HG03432 (cell line): ENCODE data around the gene CA7.

Source experiments
- ATAC-seq: cut with Tn5 transposase; IDR thresholded peaks from one replicate; pipeline ENCODE4 v1.9.1; 2021; ENCODE audit warnings: mild to moderate bottlenecking, moderate library complexity; ENCODE audit not compliant: unreplicated experiment

CA7 gene

DNA sequence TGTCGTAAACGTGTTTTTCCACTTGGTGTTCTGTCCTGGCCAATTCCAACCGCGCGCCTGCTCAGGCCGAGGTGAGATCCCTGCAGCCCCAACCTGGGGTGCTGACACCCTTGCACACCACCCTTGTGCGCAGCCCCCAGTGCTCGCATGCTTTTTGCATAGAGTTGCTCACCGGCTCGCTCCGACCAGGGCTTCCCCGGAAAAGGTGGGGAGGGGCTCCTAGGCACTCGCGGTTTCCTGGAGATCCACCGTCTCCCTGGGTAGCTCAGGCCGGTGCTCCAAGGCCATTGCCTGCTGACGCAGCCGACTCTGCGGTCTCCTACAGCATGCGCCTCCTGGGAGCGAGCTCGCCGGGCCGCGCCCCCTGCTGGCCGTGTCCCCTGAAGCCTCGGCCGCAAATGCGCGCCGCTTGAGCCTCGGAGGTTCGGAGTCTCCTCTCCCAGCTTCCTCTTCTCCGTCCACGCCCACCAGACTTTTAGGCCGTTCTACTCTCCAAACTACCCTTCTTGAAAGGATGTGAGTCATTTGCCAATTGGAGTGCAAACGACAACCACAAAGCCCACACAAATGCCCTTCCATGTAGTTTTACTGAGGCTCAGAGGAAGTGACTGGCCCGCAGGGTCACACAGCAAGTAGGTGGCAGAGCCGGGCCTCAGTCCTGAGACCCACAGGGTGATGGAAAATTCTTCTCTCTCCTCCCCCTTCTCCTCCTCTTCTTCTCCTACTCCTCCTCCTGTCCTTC is 28.9 kb downstream of the CA7 start:
- peak; percentile 88 for ATAC-seq

DNA sequence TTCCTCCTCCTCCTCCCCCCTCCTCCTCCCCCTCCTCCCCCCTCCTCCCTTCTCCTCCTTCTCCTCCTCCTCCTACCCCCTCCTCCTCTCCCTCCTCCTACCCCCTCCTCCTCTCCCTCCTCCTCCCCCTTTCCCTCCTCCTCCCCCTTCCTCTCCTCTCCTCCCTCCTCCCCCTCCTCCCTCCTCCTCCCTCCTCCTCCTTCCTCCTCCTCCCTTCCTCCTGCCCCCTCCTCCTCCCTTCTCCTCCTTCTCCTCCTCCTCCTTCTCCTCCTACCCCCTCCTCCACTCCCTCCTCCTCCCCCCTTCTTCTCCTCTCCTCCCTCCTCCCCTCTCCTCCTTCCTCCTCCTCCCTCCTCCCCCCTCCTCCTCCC is 29.5 kb downstream of the CA7 start:
- ATAC-seq, result no peak

DNA sequence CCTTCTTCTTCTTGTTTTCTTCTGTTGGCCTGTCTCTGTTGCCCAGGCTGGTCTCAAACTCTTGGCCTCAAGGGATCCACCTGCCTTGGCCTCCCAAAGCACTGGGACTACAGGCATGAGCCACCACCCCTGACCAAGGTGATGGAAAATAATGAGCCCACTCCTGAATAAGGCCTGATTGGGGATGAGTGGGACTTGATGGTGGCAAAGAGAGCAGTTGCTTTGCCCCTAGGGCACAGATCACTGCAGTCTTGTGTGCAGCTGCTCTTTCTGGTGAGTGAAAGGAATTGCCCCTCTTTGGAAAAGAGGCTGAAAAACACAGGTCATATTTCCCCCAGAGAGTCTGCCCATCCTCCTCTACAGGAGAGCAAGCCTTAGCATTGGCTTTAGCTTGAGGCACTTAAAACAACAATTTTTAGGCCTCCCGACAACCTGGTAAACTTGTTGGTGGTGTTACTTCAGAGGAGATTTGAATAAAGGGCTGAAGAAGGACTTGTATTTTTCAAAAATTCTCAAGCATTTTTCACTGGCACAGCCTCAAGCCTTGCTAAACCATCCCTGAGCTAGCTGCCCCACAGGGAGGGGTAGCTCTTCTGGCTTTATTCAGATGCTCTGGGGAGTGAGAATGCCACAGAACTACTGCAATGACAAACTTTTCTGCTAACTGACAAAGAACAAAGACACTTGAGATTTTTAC is 30.0 kb downstream of the CA7 start:
- no peak for ATAC-seq

DNA sequence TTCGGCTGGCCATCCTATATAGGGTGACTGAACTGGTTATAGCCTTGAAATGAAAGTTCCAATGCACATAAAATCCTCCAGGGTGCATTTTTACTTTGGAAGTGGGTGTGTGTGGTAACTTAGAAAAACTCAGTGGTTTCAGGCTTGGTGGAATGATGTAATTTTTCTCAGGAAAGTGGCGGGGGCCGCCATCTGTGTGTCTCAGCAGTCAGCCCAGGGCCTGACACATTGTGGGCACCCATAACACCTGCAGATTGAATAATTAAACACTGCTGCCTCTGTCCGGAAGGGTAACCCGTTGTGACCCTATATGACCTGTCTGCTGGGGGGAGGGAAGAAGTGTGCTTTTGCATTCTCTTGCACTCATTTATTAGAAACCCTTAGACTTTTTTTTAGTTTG is 33.9 kb downstream of the CA7 start:
- ATAC-seq, result peak; percentile 30

DNA sequence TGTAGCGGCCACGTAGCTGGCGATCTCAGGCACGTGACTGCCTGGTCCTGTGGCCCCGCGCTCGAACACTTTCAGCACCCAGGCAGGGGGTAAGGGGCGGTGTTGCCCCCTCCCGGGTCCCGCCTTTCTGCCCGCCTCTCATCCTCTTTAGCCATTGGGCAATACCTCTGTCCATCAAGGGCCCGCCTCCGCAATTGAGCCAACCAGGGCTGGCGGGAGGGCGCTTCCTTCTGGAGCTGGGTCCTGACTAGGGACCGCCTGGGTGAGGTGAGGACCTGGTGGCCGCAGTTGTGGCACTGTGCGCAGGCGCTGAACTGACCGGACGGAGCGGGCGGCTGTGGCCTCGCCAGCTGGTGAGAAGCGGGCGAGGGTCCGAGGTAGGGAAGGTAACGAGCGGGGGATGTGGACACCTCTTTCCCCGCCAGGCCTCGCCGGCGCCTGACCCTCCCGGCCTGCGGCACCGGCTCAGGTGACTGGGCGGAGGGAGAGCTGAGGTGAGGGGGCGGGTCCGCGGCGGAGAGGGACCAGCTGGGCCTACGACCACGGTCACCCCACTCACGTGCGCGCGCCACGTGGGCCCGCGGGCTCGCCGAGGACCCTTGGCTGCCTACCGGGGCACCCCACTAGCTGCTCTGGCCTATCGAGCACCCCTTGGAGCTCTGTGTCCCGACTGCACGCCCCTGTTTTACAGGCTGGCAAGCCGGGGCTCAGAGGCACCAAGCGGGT is 36.2 kb downstream of the CA7 start, which contains the start of gene PDP2:
Gene PDP2 (plus strand): TSS at position 228 of the 726 bp plus-strand sequence. CDS start 3,770 bp downstream, outside the sequence.
- peak; percentile 95 for ATAC-seq

DNA sequence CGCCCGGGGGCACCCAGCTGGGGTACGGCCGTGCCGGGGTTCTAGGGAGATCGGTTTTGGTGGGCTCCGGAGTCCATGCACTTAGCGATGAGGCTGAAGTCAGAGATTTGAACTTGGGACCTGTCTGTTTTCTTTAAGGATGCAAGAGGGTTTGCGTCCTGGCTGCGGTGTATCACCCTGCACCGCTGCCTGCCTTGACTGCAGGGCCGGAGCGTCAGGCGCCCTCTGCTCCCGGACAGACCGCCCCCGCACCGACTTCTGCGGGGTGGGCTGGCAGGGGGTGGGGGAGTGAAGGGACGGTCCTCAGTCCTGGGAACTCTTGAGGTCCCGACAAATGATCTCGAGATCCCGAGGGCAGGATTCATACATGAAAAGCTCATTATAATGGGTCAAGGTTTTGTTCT is 36.8 kb downstream of the CA7 start:
- ATAC-seq, result peak; percentile 1

DNA sequence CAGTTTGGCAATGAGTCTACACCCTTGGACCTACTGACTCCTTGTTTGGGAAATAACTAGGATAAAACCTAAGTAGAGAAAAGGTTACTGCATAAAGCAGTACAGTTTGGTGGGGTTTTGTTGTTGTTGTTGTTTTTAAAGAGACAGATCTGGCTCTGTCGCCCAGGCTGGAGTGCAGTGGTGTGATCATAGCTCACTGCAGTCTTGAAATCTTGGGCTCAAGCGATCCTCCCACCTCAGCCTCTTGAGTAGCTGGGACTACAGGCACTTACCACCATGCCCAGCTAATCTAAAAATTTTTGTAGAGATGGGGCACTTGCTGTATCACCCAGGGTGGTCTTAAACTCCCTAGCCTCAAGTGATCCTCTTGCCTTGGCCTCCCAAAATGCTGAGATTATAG is 37.3 kb downstream of the CA7 start:
- no peak for ATAC-seq

DNA sequence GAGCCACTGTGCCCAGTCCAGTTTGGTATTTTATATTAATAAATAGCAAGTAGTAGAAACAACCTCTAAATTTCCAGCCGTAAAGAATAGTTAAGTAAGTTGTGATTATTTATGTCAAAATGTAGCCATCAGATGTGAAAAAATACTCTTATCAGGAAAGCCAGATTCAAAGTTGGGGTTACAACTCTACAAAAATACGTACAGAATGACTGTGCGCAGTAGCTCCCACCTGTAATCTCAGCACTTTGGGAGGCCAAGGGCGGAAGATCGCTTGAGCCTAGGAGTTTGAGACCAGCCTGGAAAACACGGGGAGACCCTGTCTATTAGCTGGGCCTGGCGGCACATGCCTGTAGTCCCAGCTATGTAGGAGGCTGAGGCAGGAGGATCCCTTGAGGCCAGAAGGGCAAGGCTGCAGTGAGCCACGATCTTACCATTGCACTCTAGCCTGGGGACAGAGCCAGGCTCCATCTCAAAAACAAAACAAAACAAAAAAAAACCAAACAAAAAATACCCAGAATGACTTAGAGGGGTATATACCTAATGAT is 37.8 kb downstream of the CA7 start:
- no peak for ATAC-seq

DNA sequence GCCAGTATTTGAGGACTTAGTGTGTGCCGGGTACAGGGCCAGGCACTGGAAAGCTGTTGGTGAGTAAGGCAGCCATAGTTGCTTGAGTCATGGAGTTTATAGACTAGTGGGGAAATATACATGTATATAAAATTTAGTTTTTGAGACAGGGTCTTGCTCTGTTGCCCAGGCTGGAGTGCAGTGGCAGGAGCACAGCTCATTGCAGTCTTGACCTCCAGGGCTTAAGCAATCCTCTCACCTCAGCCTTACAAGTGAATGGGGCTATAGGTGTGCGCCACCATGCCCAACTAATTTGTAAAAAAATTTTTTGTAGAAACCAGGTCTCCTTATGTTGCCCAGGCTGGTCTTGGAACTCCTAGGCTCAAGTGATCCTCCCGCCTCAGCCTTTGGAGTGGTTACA is 38.5 kb downstream of the CA7 start:
- ATAC-seq, result no peak

DNA sequence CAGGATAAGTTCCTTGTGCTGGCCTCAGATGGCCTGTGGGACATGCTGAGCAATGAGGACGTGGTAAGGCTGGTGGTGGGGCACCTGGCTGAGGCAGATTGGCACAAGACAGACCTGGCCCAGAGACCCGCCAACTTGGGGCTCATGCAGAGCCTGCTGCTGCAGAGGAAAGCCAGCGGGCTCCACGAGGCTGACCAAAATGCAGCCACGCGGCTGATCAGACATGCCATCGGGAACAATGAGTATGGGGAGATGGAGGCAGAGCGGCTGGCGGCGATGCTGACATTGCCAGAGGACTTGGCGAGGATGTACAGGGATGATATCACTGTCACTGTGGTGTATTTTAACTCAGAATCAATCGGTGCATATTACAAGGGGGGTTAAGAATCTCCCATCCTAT is 41.3 kb downstream of the CA7 start:
- ATAC-seq, result no peak

DNA sequence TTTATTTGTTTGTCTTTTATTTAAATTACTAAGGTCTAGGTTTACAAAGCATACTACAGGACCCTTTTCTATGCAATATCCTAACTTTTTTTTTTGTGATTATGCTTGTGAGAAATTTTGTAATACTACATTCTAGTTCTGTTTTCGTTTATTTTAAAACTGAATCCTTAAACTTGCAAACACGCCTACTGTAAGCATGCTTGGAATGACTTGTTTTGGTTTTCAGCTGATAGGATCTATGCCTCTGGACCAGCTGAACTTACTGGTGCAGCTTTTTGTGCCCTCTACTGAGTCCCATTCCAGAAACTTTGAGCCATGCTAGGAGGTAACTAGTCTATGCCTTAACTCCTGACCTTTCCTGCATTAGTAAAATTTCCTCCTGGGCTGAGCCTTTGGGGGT is 42.1 kb downstream of the CA7 start:
- ATAC-seq, result no peak

DNA sequence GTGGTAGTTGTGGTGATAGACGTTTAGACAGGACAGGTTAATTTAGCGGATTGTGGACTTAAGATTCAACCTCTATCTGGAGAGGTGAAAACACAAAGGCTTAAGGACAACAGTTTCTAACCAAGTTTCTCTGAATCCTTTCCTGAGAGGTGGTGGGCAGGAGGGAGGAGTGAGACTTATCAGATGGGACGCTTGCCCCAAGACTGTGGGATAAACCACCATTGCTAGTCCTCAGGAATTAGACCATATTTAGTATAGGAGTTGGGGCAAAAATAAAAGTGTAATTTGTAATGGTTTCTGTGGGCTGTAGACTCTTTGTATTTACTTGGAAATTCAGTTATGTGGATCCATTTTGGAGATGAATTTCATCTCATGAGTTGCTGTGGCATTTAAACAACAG is 42.7 kb downstream of the CA7 start:
- ATAC-seq, result no peak

DNA sequence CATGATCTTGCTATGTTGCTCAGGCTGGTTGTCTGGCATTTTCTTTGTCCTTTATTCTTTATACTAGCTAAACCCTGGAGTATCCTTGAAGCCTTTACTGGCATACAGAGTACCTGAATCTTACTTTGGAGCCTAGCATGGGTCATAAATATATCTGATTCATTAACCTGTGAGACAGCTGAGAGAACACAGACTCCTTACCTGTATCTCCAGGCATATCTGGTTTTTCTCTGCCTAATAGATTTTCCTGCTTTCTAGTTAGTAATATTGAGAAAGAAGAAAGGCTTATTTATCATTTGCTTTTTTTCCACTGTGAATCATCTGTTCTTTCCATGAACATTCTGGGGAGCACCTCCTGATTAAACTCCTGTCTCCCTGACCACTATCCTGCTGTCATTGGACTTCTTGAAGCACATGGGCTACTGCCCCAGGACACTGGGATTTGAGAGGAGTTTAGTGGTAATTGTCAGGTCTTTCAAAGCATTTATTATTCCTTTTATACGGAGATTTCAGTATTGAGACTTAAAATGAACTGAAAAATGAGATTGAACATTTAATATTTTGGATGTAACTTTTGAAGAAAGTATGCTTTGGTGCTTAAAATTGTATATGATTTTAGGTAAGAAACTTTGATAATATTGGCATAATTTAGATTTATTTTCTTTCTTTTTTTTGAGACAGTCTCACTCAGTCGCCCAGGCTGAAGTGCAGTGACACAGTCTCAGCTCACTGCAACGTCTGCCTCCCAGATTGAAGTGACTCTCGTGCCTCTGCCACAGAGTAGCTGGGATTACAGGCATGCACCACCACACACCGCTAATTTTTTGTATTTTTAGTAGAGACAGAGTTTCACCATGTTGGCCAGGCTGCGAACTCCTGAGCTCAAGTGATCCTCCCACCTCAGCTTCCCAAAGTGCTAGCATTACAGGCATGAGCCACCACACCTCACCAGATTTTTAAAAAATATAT is 44.7 kb downstream of the CA7 start:
- no peak for ATAC-seq

DNA sequence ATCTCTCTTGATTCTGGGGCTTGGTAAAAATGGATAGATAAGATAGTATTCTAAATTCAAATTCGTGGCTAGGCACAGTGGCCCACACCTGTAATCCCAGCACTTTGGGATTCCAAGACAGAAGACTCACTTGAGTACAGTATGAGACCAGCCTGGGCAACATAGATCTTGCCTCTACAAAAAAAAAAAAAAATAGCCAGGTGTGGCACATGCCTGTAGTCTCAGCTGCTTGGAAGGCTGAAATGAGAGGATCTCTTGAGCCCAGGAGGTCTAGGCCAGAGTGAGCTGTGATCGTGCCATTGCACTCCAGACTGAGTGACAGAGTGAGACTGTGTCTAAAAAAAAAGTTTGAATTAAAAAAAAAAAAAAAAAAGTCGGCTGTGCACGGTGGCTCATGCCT is 45.4 kb downstream of the CA7 start:
- no peak for ATAC-seq

DNA sequence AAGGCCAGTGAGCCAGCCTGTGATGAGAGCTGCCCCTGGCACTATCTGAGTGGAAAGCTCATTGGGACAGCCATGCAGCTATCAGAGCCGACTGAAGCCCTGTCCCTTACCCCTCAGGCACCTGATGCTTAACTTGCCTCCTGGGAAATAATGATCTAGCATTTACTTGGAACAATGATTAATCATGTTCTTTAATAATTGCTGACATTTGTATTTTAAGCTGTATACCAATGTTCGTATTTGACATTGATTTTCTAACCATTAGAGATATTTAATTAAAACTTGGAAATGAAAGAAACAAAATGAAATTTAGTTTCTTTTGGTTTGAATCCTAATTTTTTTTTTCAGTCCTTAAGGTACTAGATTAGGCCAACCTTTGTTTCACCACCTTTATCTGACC is 46.6 kb downstream of the CA7 start:
- ATAC-seq, result no peak

DNA sequence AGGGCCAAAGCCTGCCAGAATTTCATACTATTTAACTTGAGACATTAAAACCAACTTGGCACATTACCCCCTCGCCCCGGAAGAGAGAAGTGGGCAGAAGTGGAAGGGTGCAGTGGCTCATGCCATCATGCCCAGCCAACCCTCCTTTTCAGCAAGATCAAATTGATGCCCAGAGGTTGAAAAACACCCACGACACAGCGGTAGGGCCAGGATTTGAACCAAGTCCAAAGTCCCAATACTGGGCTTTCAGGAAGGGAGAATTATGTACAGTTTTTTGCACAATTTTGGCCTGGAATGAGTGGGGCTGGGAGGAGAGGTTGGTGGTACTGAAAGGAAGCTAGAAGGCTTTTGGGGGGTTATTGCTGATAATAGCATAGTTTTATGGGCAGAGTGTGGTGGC is 47.1 kb downstream of the CA7 start:
- ATAC-seq, result no peak

DNA sequence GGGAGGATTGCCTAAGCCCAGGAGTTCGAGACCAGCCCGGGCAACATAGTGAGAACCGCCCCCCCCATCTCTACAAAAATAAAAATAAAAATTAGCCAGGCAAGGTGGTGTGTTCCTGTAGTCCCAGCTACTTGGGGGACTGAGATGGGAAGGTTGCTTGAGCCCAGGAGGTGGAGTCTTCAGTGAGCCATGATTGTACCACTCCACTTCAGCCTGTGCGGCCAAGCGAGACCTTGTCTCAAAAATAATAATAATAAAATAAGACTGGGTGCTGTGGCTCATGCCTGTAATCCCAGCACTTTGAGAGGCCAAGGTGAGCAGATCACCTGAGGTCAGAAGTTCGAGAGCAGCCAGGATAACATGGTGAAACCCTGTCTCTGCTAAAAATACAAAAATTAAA is 47.6 kb downstream of the CA7 start:
- ATAC-seq, result no peak

DNA sequence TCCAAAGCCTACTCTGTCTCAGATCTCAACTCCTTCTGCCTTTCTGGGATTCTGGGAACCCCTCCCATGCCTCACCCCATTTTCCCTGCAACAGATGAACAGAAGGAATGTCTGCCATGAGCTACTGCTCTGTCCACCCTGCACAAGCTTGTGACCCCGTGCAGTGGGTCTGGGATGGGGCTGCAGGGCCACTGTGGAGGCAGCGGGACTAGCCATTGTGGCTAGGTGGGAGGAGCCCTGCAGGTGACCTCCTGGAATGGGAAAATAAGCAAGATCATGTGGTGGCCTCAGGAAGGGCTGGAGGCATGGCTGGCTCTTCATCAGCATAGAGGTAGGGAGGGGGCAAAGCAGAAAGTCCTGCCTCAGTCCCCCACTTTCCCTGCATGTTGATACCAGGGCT is 49.8 kb downstream of the CA7 start:
- ATAC-seq, result no peak

DNA sequence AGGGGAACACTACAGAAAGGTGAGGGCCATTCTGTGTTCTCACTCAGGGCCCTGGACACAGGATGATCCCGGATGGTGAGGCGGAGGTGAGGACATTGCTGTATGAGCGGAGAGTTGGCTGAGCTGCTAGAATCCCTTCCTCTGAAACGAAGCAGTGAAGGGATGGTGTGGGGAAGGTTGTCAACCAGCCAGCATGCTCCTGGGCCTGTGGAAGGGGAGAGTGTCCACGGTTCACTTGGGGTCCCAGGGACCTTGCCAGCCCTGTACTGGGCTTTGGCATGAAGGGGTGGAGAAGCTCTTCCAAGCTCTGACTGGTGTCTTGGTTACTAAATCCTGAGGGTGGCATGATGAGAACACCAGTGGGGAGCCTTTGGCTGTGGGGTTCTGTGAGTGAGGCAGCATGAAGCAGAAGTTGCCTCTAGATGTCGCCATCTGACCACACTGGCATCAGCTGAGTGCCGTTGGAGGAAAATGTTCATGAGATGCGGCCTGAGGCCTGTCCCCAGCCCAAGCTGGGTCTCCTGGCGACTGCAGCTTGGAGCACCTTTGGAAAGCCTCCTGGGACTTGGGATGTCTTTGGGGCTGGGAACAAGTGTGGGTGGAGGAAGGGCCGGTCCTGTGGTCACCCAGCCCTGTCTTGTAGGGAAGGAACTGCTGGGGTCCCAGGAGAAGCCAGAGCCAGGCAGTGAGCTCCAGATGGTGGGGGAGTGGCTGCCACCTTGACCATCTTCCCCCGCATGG is 50.9 kb downstream of the CA7 start:
- peak; percentile 79 for ATAC-seq

DNA sequence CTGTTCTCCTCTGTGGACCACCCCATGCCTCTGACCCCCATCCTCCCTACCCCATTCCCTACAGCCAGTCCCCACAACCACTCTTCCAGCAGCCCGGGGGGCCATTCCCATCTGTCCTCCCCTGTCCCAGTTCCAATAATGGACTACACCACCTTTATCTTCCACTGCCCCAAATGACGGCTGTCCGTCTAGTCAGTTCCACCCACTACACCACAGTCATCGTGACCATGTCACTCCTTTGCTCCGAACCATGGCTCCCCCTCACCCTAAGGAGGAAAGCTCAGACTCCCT is 51.4 kb downstream of the CA7 start:
- no peak for ATAC-seq
